HL-60 (cell line): ENCODE results near the gene UNC13B.

Source experiments
- DNase-seq, 2 experiments: peaks; one replicate each; pipeline ENCODE4 v3.0.0-alpha.2; 2010 to 2020; ENCODE audit warnings: low read depth in 1 of 2, low spot score in 1 of 2
- H3K27ac ChIP-seq: fragments of 250-450 bp; sonication (Bioruptor Pico); replicated peaks from 2 replicates; pipeline ENCODE4 v1.5.1; 2020; ENCODE audit warnings: mild to moderate bottlenecking, moderate library complexity
- H3K27me3 ChIP-seq: fragments of 250-450 bp; sonication (Bioruptor Pico); 2 replicates; pipeline ENCODE4 v1.5.1; 2021; ENCODE audit warnings: mild to moderate bottlenecking, moderate library complexity; ENCODE audit not compliant: insufficient read depth, poor library complexity, severe bottlenecking
- H3K4me3 ChIP-seq: replicated peaks from 2 replicates; pipeline ENCODE4 v1.5.1; 2011; ENCODE audit warnings: mild to moderate bottlenecking, control low read depth, low read length; ENCODE audit not compliant: insufficient read depth
- CTCF ChIP-seq: IDR thresholded peaks from one replicate; pipeline ENCODE4 v1.5.1; 2011; ENCODE audit warnings: low read length, control low read depth, inconsistent platforms; ENCODE audit not compliant: insufficient read depth
- GABPA ChIP-seq: IDR thresholded peaks from 2 replicates; pipeline ENCODE4 v1.6.1; 2012; ENCODE audit warnings: low read depth
- POLR2AphosphoS5 ChIP-seq: IDR thresholded peaks from 2 replicates; pipeline ENCODE4 v1.6.1; 2012; ENCODE audit warnings: low read depth
- REST ChIP-seq: IDR thresholded peaks from 2 replicates; pipeline ENCODE4 v1.6.1; 2012; ENCODE audit warnings: low read depth; ENCODE audit not compliant: insufficient replicate concordance
- SPI1 ChIP-seq: IDR thresholded peaks from 2 replicates; pipeline ENCODE4 v1.6.1; 2012; ENCODE audit warnings: low read depth, mild to moderate bottlenecking, borderline replicate concordance

Gene UNC13B

GRCh38 chr9:35190203-35190602 lies 28.4 kb downstream of the UNC13B start:
- no peak overlapping the region for H3K27ac ChIP-seq
- TF ChIP-seq REST = no peak
- no peak for TF ChIP-seq CTCF
- TF ChIP-seq GABPA = no peak
- no peak for TF ChIP-seq SPI1
- DNase-seq = no peak
- H3K27me3 ChIP-seq = no peaks in the 10 kb centered on the region
- H3K4me3 ChIP-seq = no peak overlapping the region

- no peaks in the 10 kb centered on the region for H3K27me3 ChIP-seq
- no peak for DNase-seq
- no peak overlapping the region for H3K4me3 ChIP-seq
- no peak for TF ChIP-seq REST
- no peak for TF ChIP-seq SPI1
- TF ChIP-seq CTCF = no peak
- TF ChIP-seq POLR2AphosphoS5 = no peak
- TF ChIP-seq GABPA = no peak
- H3K27ac ChIP-seq = no peak overlapping the region
Measured at GRCh38 chr9:35191105-35191504, 29.3 kb downstream of the UNC13B start.

- DNase-seq = no peak
- Histone ChIP-seq H3K4me3 (no peak overlapping the region), H3K27me3 (no peaks in the 10 kb centered on the region), H3K27ac (no peak overlapping the region)
- TF ChIP-seq REST (no peak), SPI1 (no peak), POLR2AphosphoS5 (no peak), GABPA (no peak), CTCF (no peak)
Measured at GRCh38 chr9:35193762-35194161, 32.0 kb downstream of the UNC13B start.
